ENCODE results near the gene NHERF2. TPM values are rescaled to one million over a fixed set of nuclear protein-coding genes. Genes with fewer than 3 reads are reported as not detected.

The NHERF2 gene
- total and polyA plus RNA-seq, 2 experiments from 2014 or later, result 12.0 to 16.5 TPM

- no peaks in the 10 kb centered on the region for H3K9me3 Mint-ChIP-seq
- no peaks in the 10 kb centered on the region for H3K4me1 Mint-ChIP-seq
- H3K27ac Mint-ChIP-seq, result no peak overlapping the region
- Histone ChIP-seq H4K20me1 (replicated peaks; ENCODE audit: insufficient read depth) (no peaks in the 10 kb centered on the region; the same call in 1 of the 2 replicates), H3K27ac (ENCODE audit: low read depth) (no peak overlapping the region), H3F3A (replicated peaks; ENCODE audit: low read depth) (no peaks in the 10 kb centered on the region), H3K9me2 (ENCODE audit: insufficient read depth) (no peaks in the 10 kb centered on the region), H3K4me3 (no peak overlapping the region), H2AFZ (no peak overlapping the region), H3K4me1 (ENCODE audit: insufficient read depth) (no peaks in the 10 kb centered on the region), H3K27me3 (ENCODE audit: insufficient read depth) (no peaks in the 10 kb centered on the region), H3K4me2 (no peak overlapping the region), H3K36me3 (ENCODE audit: insufficient read depth) (peaks cover 8% of the 10 kb centered on the region; the same call in 1 of the 2 replicates), H3K79me2 (replicated peaks; ENCODE audit: insufficient read depth) (no peaks in the 10 kb centered on the region)
- no peak for TF ChIP-seq CTCF (conservative IDR thresholded peaks at IDR 0.05; ENCODE audit: low read depth in 2 of 2)
- no peak overlapping the region for H3K4me3 Mint-ChIP-seq
- H3K27me3 Mint-ChIP-seq (ENCODE audit: insufficient read depth, low read depth, poor library complexity), result peaks cover 1% of the 10 kb centered on the region
- no peak; the same call in 2 of the 3 replicates for ATAC-seq
- H3K36me3 Mint-ChIP-seq (ENCODE audit: low read depth), result peaks cover 25% of the 10 kb centered on the region
- no peak for DNase-seq (ENCODE audit: low spot score)
Measured at GRCh38 chr16:2070576-2071453, 44.1 kb downstream of the NHERF2 start.

DNA sequence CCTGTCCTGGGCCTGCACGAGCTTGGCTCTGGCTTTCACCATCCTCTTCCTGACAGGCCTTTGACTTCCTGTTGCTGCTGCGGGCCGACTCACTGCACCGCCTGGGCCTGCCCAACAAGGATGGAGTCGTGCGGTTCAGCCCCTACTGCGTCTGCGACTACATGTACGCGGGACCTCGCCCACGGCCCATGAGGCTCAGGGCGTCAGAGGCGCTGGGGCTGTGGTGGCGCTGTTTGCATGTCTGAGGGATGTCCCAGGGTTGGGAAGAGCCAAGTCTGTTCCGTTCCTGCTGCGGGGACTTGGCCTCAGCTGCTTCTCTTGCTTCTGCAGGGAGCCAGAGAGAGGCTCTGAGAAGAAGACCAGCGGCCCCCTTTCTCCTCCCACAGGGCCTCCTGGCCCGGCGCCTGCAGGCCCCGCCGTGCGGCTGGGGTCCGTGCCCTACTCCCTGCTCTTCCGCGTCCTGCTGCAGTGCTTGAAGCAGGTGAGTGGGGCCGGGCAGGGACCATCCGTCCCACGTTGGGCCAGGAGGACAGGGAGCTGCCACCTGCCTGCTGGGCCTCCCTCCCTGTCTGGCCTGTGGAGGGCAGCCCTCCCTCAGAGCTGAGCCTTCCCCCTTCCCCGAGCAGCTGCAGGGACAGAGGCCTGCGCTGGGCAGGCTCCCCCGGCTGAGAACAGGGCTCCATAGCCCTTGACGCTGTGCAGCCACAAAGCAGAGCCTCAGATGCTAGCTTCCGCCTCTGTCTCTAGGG is 44.9 kb downstream of the NHERF2 start:
- H3K27ac ChIP-seq (ENCODE audit: low read depth), result no peak overlapping the region
- no peak overlapping the region for H3K4me2 ChIP-seq
- no peak overlapping the region for H2AFZ ChIP-seq
- peaks cover 1% of the 10 kb centered on the region for H3K27me3 Mint-ChIP-seq (ENCODE audit: insufficient read depth, low read depth, poor library complexity)
- H3F3A ChIP-seq (replicated peaks; ENCODE audit: low read depth), result no peaks in the 10 kb centered on the region
- H3K4me3 ChIP-seq, result no peak overlapping the region
- H3K4me3 Mint-ChIP-seq, result no peak overlapping the region
- no peak for DNase-seq (ENCODE audit: low spot score)
- ATAC-seq, result peak; percentile 49
- H3K9me2 ChIP-seq (ENCODE audit: insufficient read depth), result no peaks in the 10 kb centered on the region
- H3K9me3 Mint-ChIP-seq, result no peaks in the 10 kb centered on the region
- TF ChIP-seq CTCF (conservative IDR thresholded peaks at IDR 0.05; ENCODE audit: low read depth in 2 of 2), result peak in 1 of 2 experiments; percentile 21; a peak in 2 of 4 replicates
- no peak for TF ChIP-seq ZNF114 (CRISPR knock-in tag; IDR thresholded peaks at IDR 0.05)
- peaks cover 19% of the 10 kb centered on the region for H3K36me3 Mint-ChIP-seq (ENCODE audit: low read depth)
- H3K79me2 ChIP-seq (replicated peaks; ENCODE audit: insufficient read depth), result no peaks in the 10 kb centered on the region
- H3K27ac Mint-ChIP-seq, result no peak overlapping the region
- no peaks in the 10 kb centered on the region for H3K4me1 ChIP-seq (ENCODE audit: insufficient read depth)
- no peaks in the 10 kb centered on the region; the same call in 1 of the 2 replicates for H4K20me1 ChIP-seq (replicated peaks; ENCODE audit: insufficient read depth)
- H3K27me3 ChIP-seq (ENCODE audit: insufficient read depth), result no peaks in the 10 kb centered on the region
- peaks cover 3% of the 10 kb centered on the region; the same call in 1 of the 2 replicates for H3K36me3 ChIP-seq (ENCODE audit: insufficient read depth)
- H3K4me1 Mint-ChIP-seq, result no peaks in the 10 kb centered on the region
